Neural progenitor cell (in vitro differentiated cells): ENCODE measurements around the gene CDKN2C.
"Not testable (repeated sequence)": the region's sequence is repeated elsewhere in the genome, so short reads cannot be mapped to it uniquely, and the experiment has no call there.

Experiments
- CTCF ChIP-seq: fragments of 200-600 bp; sonication (generic); IDR thresholded peaks from 2 replicates; pipeline ENCODE4 v1.5.1; 2017; ENCODE audit warnings: antibody characterized with exemption, mild to moderate bottlenecking
- EZH2 ChIP-seq: fragments of 200-600 bp; sonication (generic); IDR thresholded peaks from 2 replicates; pipeline ENCODE4 v1.6.1; 2017; ENCODE audit warnings: antibody characterized with exemption, mild to moderate bottlenecking, moderate library complexity

- not testable (repeated sequence) for TF ChIP-seq CTCF, EZH2
Observed at GRCh38 chr1:51005549-51005948, 35.5 kb downstream of the CDKN2C start.
